Germinal center (tissue), 1 donor: ENCODE results near the gene MAP3K4.

Experiments
- DNase-seq: peaks from one replicate; pipeline ENCODE4 v3.0.0; 2012; ENCODE audit warnings: mixed read lengths, low spot score

MAP3K4 gene

DNA sequence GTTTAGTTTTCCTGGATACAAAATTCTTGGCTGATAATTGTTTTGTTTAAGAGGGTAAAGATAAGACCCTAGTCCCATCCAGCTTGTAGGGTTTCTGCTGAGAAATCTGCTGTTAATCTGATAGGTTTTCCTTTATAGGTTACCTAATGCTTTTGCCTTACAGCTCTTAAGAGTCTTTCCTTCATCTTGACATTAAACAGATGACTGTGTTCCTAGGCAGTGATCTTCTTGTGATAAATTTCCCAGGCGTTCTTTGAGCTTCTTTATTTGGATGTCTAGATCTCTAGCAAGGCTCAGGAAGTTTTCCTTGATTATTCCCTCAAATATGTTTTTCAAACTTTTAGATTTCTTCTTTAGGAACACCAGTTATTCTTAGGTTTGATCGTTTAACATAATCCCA, 134.0 kb downstream of the MAP3K4 start:
- DNase-seq, result no peak

DNA sequence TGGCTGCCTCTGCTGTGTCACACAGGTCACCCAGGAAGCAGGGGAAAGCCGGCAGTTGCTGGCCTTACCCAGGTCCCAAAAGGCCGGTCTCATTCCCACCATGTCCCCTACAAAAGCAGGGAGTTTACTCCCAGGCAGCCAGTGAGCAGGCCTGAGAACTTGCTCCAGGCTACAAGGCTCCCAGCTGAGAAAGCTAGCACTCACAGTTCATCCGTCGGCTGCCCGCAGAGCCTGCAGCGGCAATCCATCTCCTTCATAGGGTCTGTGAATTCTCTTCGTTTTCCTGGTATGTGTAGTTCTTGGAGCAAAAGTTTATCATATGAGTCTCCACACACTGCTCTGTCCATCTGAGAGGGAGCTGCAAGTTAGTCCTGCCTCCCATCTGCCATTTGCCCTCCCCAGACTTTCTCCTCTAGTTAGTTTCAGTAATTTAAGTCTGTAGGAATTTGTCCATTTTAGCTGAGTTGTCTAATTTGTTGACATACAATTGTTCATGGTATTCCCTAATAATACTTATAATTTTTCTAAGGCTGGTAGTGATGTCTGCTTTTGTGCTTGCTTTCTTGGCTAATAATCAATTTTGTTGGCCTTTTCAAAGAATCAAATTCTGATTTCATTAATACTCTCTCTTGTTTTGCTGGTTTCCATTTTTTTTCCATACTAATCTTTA, 135.6 kb downstream of the MAP3K4 start:
- no peak for DNase-seq

DNA sequence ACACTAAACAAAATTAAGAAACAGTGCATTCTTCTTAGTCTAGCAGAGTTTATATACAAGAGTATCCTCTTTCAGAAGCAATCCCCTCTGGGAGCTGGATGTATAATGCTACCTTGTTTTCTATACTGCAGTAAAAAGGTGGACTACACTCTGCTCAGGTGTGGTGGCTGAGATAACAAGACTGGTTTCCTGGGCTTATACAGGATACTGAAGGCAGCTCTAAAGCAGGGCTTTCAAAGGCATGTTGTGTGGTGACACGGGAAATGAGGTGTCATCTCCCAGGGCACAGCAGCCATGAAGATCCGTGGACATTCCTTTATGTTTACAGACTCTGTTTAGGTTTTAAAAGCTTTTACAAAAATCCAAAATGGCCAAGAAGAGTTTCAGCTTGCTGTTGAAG, 136.7 kb downstream of the MAP3K4 start:
- no peak for DNase-seq

DNA sequence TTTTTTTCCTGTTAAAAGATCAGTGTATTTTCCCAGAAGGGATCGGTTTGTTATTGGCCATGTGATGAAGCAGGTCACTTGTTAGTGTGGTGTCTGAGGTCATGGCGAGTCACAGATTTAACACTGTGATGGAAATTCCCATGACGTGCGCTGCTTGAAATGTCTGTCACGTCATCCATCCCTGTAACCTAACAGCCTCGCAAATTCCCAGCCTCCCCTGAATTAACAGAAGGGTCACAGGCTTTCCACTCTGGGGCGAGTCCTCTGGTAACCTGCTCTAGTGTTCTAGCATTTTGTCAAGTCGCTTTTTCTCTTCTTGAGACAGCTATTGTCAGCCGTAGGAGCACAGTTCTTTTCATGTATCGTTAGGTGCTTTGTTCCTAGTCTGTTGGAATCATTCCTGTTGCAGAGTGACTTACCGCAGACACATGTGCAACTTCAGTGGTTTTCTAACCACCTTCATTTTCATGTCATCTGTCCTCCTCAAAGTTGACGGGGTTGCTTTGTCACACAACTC, 137.2 kb downstream of the MAP3K4 start:
- no peak for DNase-seq

DNA sequence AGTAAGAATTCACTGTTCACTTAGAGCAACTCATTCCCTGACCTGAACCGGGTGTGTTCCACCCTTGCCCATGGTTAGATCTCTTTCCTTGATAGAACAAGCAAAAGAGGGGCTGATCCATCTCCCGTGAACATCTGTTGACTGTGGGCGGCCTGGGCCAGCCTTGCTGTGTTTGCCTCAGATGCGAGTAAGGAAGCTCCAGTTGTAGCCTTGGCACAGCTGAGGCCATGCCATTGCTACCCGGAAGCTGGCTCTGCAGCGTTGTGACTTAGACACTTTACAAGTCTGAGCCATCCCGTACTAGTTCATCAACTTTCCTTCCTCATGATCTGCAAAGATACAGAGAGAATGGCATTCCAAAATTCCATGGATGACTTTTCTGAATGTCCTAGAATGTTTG, 139.0 kb downstream of the MAP3K4 start:
- no peak for DNase-seq

DNA sequence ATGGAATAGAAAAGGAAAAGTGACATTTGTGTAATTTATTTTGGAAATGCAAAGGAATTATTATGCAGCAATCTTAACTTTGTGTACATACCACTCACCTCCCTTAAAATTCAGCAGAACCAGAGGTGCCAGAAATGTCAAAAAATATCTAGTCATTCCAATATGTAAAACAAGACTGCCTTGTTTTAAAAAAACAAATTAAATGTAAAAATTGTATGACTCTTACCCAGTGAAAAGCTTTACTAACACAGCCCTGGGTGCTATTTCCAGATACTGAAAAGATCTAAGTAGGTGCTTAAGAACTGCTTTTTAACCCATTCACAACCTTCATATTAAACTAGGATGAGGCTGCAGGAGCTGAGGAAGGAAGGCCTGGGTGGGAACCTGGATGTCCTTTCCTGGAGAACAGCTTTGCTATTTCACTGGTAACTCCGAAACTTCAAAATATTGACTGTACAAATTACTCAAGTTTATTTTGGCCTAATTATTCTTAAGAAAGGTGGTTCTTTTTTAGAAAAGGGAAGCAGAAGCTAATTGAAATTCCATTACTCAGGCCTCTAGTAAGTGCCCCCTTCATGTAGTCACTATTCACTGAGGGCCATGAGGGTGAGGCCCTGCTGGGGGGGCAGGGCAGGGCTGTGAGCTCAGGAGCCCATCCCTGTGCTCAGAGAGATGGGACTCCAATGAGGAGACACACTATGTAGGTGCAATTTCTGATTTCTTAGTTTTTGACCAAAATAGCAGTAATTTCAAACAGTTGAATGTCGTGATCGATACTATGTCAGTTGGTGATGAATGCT, 139.6 kb downstream of the MAP3K4 start:
- DNase-seq, result no peak

GRCh38 chr6:161132384-161132783, 140.8 kb downstream of the MAP3K4 start:
- DNase-seq, result no peak

DNA sequence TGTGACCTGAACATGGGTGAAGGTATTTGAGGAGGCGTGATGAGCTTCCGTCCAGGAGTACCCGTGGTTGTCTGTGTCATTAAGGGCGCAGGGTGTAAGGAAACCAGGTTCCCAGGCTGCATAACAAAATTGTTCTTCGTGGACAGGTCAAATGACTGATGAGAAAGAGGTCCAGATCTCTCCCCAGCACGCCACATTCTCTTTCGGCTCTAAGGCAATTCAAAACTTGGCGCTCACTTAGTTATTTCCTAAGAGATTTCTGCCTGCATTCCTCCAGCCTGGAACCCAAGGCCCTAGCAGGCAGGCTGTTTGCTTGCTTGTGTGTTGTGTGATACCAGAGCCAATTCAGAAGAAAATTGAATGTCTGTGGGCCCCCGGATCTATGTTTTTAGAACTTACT, 142.4 kb downstream of the MAP3K4 start:
- no peak for DNase-seq

DNA sequence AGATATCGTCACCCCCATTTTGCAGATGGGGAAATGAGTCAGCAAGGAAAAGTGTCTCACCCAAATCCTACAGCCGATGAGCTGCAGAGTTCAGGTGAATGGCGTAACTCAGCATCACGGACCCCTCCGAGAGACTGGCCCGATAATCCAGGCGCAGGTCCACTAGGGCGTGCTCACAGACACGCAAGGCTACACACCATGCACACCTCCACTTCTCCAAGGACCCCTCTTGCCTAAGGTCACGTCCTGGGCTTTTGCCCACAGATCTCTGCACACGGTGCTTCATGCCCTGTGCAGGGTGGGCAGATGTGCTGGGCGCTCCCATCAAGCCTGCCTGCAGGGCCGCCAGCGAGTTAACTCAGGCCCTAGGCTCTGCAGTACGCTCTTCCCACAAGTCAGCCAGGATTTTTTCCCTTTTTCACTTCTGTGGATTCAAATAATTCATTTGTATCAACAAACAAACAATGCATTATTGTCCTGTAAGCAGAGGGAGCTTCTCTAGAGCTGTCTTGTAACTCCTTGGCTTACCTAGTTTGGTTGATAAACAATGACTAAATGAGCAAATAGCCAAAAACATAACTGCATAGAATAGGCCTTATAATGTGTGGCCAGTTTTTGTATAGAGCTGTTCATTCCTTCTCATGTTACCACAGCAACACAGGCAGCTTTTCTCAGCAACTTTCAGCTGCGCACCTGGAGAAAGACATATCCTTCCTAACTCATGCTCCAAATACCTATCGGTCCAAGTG, 143.2 kb downstream of the MAP3K4 start:
- no peak for DNase-seq

GRCh38 chr6:161135695-161136591, 144.4 kb downstream of the MAP3K4 start:
- DNase-seq, result no peak

DNA sequence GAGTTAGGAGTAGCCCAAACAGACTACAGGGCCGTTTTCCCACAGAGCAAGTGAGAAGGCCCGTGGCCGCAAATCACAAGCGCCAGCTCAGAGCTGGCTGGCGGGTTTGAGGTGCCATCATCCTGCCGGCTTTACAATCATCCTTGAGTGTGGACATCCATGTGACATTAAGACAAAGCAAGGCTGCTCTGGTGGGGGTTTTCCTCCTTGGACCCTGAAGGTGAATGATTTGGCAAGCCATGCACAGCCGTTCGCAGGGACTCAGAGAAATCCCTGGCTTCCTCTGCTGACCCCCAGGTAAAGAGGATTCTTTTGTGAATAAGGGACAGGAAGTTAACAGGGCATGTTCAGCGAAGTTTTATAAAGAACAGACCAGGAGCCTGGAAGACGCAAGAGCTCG, 145.1 kb downstream of the MAP3K4 start:
- no peak for DNase-seq

DNA sequence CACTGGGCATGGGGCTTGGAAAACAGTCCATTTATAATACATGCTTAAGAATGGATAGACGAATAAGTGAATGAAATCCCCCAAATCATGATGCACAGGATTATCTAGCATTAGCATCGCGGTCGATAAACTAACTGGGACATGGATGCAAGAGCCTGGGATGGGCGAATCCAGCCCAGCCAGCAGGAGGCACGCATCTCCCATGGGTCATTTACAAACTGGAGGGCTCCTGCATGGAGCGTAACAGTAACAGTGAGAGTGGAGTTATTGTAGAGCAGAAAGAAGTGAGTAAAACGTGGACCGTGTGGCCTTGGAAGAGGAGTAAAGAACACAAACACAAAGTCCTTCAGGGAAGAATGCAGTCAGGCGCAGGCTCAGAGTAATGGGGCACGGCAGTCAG, 145.8 kb downstream of the MAP3K4 start:
- DNase-seq, result no peak

GRCh38 chr6:161137839-161138542, 146.4 kb downstream of the MAP3K4 start:
- DNase-seq, result no peak

GRCh38 chr6:161138543-161139303, 147.2 kb downstream of the MAP3K4 start:
- DNase-seq, result no peak

DNA sequence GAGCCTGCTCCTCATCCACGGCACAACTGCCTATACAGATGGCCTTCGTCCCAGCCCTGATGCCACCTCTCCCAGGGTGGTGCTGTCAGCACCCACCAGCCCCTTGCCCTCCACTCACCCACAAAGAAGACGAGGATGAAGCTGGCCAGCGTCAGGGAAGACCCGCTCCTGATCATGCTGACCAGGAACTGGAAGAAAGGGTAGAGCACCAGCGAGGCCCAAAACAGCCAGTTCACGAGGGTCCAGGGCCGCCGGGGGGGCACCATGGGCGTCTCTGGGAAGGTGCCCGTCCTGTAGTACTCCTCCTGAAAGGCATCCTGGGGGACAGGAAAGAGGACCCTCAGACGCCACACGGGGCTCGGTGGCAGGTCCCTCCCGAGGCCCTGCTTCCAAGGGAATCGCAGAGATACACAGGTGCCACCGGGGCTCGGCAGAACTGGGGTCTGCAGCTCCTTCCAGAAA, 147.8 kb downstream of the MAP3K4 start:
- no peak for DNase-seq

- no peak for DNase-seq
These were observed 148.4 kb downstream of the MAP3K4 start for GRCh38 chr6:161139766-161140553.

DNA sequence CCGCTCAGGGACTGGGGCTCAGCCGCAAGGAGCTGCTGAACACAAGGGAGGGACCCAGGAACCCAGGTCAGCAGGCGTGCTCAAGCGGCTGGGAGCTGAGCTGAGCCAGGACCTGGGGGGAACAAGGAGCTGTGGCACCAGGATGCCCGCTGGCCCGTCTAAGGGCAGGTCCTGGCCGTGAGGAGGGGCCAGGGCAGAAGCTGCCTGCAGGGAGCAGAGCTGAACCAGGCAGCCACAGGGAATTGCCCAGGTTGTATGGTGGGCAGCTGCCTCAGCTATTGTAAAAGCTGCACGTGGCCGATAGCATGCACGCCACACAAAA, 148.9 kb downstream of the MAP3K4 start:
- no peak for DNase-seq

- no peak for DNase-seq
These were observed 149.6 kb downstream of the MAP3K4 start for GRCh38 chr6:161141173-161141572.

- DNase-seq, result no peak
These were observed 151.4 kb downstream of the MAP3K4 start for GRCh38 chr6:161142957-161143296.
